Thyroid gland (tissue), 4 donors: ENCODE measurements around the gene DAGLA.

Source experiments
- CTCF ChIP-seq, 6 experiments: fragments of 200-600 bp in 3 of 6; fragments of 450-650 bp in 3 of 6; sonication (generic) in 3 of 6; IDR thresholded peaks; one replicate each; pipeline ENCODE4 v1.5.1; 2016 to 2019; ENCODE audit warnings: antibody characterized with exemption in 6 of 6, mild to moderate bottlenecking in 2 of 6, inconsistent platforms in 1 of 6, moderate library complexity in 1 of 6
- POLR2A ChIP-seq, 2 donors: fragments of 450-650 bp; IDR thresholded peaks; one replicate each; pipeline ENCODE4 v1.6.1; 2017; ENCODE audit warnings: antibody characterized with exemption in 2 of 2, mild to moderate bottlenecking in 2 of 2, moderate library complexity in 1 of 2

- TF ChIP-seq CTCF (IDR thresholded peaks at IDR 0.05) (no peak), POLR2A (IDR thresholded peaks at IDR 0.05) (no peak)
Measured at GRCh38 chr11:61713464-61713863, 33.3 kb downstream of the DAGLA start.
